SU-DHL-6 (cell line): ENCODE results near the gene TRAIP.

Source experiments
- H2AFZ ChIP-seq: fragments of 200-600 bp; sonication (generic); 2 replicates; pipeline ENCODE4 v1.6.1; 2014; ENCODE audit warnings: low read depth, mild to moderate bottlenecking, moderate library complexity, mixed read lengths, antibody characterized with exemption, low read length; ENCODE audit not compliant: severe bottlenecking
- H3F3A ChIP-seq: fragments of 200-600 bp; shearing (Covaris generic); 2 replicates; pipeline ENCODE4 v1.6.0; 2016; ENCODE audit warnings: antibody characterized with exemption, mild to moderate bottlenecking; ENCODE audit not compliant: insufficient read depth
- H3K27ac ChIP-seq: fragments of 200-600 bp; sonication (generic); 2 replicates; pipeline ENCODE4 v1.5.1; 2016; ENCODE audit warnings: low read depth, mild to moderate bottlenecking, low read length, moderate library complexity, mixed read lengths
- H3K27me3 ChIP-seq: fragments of 200-600 bp; sonication (generic), shearing (Covaris generic); 2 replicates; pipeline ENCODE4 v1.6.0; 2014; ENCODE audit warnings: mild to moderate bottlenecking, low read length
- H3K36me3 ChIP-seq: fragments of 200-600 bp; sonication (generic); 2 replicates; pipeline ENCODE4 v1.6.1; 2014; ENCODE audit warnings: mild to moderate bottlenecking, low read length, mixed read lengths
- H3K4me2 ChIP-seq: fragments of 300-600, 200-600 bp; shearing (Covaris generic), sonication (generic); 2 replicates; pipeline ENCODE4 v1.6.0; 2014; ENCODE audit warnings: low read length, low read depth, mild to moderate bottlenecking; ENCODE audit not compliant: poor library complexity, severe bottlenecking
- H3K4me3 ChIP-seq: fragments of 200-600 bp; sonication (generic); 2 replicates; pipeline ENCODE4 v1.5.1; 2014; ENCODE audit warnings: antibody characterized with exemption, low read length, mild to moderate bottlenecking, mixed read lengths; ENCODE audit not compliant: insufficient read depth, poor library complexity, severe bottlenecking
- H3K79me2 ChIP-seq: fragments of 200-600 bp; sonication (generic); 2 replicates; pipeline ENCODE4 v1.6.1; 2014; ENCODE audit warnings: mild to moderate bottlenecking, low read length, moderate library complexity; ENCODE audit not compliant: insufficient read depth
- H3K9ac ChIP-seq: fragments of 200-600 bp; sonication (generic); 2 replicates; pipeline ENCODE4 v1.7.0; 2014; ENCODE audit warnings: mild to moderate bottlenecking, low read length
- H3K9me2 ChIP-seq: fragments of 200-600 bp; sonication (generic); replicated peaks from 2 replicates; pipeline ENCODE4 v1.6.1; 2014; ENCODE audit warnings: low read length; ENCODE audit not compliant: insufficient read depth
- H3K9me3 ChIP-seq: fragments of 200-600 bp; sonication (generic); 2 replicates; pipeline ENCODE4 v1.6.1; 2014; ENCODE audit warnings: low read length, mixed read lengths; ENCODE audit not compliant: insufficient read depth
- H4K20me1 ChIP-seq: fragments of 200-600 bp; sonication (generic); 2 replicates; pipeline ENCODE4 v1.6.1; 2014; ENCODE audit warnings: low read depth, mild to moderate bottlenecking, antibody characterized with exemption, low read length, moderate library complexity, mixed read lengths
- EZH2phosphoT487 ChIP-seq: fragments of 200-600 bp; sonication (generic), shearing (Covaris generic); conservative IDR thresholded peaks from 2 replicates; pipeline ENCODE4 v1.6.1; 2018; ENCODE audit warnings: mild to moderate bottlenecking, antibody characterized with exemption, low read length, moderate library complexity, mixed read lengths
- TF ChIP-seq, protein P1 (sequence below): fragments of 200-600 bp; sonication (generic); IDR thresholded peaks from one replicate; pipeline ENCODE4 v1.5.1; 2017; ENCODE audit warnings: antibody characterized with exemption, mild to moderate bottlenecking, low read length, moderate library complexity; ENCODE audit not compliant: insufficient read depth, poor library complexity, severe bottlenecking

The TRAIP gene

DNA sequence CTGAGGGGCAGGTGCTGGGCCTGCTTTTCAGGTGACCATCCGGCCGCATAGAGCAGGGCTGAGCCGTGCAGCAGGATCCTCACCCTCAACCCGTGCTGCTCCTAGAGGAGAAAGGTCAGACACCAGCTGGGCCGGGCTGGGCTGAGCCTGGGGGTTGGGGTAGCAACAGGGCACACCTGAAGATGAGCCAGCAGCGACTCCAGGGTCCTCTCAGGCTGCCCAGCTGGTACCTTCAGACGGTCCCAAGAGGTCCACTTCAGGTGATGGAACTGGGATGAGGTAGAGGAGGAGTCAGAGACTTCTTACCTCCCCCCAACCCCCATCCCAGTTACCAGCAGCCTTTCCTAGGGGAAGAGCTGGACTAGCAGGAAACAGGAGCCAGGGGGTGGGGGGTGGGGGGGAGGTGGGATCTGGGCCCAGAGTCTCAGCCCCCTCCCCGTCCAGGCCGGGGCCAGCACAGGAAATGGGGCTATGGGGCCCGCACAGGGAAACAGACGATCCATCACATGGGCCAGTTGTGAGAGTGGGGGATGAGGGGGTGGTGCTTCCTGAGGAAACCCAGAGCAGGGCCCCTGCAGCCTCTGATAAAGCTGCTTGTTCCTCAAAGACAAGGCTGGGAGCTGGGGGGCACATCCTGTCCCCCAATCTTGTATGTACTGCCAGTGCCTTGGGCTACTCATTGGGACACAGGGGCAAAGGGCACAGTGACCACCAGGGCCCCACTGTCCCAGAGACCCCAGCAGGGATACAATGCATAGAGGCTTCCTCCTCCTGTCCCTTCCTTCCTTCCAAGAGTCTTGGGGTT lies 50.3 kb downstream of the TRAIP start:
- Histone ChIP-seq H3K27ac (no peak overlapping the region), H3K9ac (no peak overlapping the region), H3F3A (no peaks in the 10 kb centered on the region), H4K20me1 (no peaks in the 10 kb centered on the region), H2AFZ (no peak overlapping the region), H3K9me3 (no peaks in the 10 kb centered on the region), H3K36me3 (no peaks in the 10 kb centered on the region), H3K4me3 (no peak overlapping the region), H3K9me2 (no peaks in the 10 kb centered on the region), H3K79me2 (no peaks in the 10 kb centered on the region), H3K27me3 (no peaks in the 10 kb centered on the region), H3K4me2 (no peak overlapping the region)
- TF ChIP-seq, protein P1, sequence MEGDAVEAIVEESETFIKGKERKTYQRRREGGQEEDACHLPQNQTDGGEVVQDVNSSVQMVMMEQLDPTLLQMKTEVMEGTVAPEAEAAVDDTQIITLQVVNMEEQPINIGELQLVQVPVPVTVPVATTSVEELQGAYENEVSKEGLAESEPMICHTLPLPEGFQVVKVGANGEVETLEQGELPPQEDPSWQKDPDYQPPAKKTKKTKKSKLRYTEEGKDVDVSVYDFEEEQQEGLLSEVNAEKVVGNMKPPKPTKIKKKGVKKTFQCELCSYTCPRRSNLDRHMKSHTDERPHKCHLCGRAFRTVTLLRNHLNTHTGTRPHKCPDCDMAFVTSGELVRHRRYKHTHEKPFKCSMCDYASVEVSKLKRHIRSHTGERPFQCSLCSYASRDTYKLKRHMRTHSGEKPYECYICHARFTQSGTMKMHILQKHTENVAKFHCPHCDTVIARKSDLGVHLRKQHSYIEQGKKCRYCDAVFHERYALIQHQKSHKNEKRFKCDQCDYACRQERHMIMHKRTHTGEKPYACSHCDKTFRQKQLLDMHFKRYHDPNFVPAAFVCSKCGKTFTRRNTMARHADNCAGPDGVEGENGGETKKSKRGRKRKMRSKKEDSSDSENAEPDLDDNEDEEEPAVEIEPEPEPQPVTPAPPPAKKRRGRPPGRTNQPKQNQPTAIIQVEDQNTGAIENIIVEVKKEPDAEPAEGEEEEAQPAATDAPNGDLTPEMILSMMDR: no peak
- no peak for TF ChIP-seq EZH2phosphoT487

DNA sequence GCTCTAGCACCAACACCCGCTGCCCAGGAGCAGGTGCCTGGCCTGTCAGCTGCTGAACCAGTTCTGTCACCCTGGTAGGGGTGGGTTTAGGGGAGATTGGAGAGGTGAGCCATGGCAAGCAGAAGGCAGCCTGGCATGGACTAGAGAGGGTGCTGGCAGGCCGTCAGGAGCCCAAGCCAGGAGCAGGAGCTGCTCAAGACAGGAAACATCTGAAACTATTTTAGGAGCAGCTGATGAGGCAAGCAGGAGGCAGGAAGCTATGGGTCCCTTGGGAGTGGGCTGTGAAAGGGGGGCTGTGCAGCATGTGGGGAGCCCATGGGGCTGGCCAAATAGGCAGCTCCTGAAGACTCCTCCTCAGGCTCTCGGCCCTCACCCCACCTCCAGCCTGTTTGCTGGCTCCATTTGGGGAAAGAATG lies 51.0 kb downstream of the TRAIP start:
- Histone ChIP-seq H3K9me2 (no peaks in the 10 kb centered on the region), H3K36me3 (no peaks in the 10 kb centered on the region), H3K27me3 (no peaks in the 10 kb centered on the region), H3K79me2 (no peaks in the 10 kb centered on the region), H3F3A (no peaks in the 10 kb centered on the region), H3K27ac (no peak overlapping the region), H3K9ac (no peak overlapping the region), H3K4me3 (no peak overlapping the region), H4K20me1 (no peaks in the 10 kb centered on the region), H2AFZ (no peak overlapping the region), H3K4me2 (no peak overlapping the region), H3K9me3 (no peaks in the 10 kb centered on the region)
- TF ChIP-seq, protein P1: no peak
- no peak for TF ChIP-seq EZH2phosphoT487

DNA sequence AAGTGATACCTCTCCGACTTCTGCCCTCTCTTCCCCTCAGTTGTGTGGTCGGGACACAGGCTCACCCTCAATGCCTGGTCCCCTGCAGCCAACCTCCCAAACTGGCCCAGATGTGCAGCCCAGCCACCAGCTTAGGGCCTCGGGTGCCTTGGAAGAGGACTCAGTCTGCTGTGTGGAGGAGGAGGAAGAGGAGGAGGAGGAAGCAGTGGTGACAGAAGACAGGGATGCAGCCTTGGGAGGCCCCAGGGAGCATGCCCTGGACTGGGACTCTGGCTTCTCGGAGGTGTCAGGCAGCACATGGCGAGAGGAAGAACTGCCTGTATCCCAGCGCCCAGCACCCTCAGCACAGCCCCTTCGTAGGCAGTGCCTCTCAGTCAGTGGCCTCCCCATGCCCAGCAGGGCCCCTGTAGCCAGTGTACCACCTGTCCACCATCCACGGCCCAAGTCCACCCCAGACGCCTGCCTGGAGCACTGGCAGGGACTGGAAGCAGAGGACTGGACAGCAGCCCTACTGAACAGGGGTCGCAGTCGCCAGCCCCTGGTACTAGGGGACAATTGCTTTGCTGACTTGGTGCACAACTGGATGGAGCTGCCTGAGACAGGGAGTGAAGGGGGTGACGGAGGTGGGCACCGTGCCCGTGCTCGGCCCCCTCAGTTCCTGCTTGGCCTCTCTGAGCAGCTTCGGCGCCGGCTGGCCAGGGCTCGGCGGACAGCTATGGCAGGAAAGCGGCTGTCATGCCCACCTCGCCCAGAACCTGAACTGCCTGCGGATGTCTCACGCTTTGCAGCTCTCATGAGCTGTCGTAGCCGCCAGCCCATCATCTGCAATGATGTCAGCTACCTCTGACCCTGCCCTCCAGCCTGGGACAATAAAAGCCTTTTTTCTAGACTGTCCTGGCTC lies 52.0 kb downstream of the TRAIP start:
- no peaks in the 10 kb centered on the region for H3K9me2 ChIP-seq
- no peak for TF ChIP-seq EZH2phosphoT487
- TF ChIP-seq, protein P1: no peak
- H3F3A ChIP-seq: no peaks in the 10 kb centered on the region
- H3K27ac ChIP-seq: no peak overlapping the region
- no peaks in the 10 kb centered on the region for H3K79me2 ChIP-seq
- no peaks in the 10 kb centered on the region for H3K36me3 ChIP-seq
- H2AFZ ChIP-seq: no peak overlapping the region
- no peak overlapping the region for H3K4me2 ChIP-seq
- no peak overlapping the region for H3K9ac ChIP-seq
- no peaks in the 10 kb centered on the region for H3K9me3 ChIP-seq
- H3K27me3 ChIP-seq: no peaks in the 10 kb centered on the region
- no peaks in the 10 kb centered on the region for H4K20me1 ChIP-seq
- no peak overlapping the region for H3K4me3 ChIP-seq
